T-helper 1 cell treated with Interleukin-12 subunit alpha and Interleukin-12 subunit beta and Interleukin-4 antibody, amounts not matched to agents 30 ng/mL and 1 ng/mL, for 36 hours (primary cell): Measurements from ENCODE around the gene SAMD1. TPM values are rescaled to one million over a fixed set of nuclear protein-coding genes. Genes with fewer than 3 reads are reported as not detected.

Experiments used
- intact Hi-C: fragments of 100-400 bp; cut with micrococcal nuclease; formaldehyde crosslinking; loops from one replicate; pipeline ENCODE4 v1.15.1; 2024
- total RNA-seq: library from RNA; stranded (reverse); gene quantifications from 2 replicates; pipeline ENCODE4 v1.2.3, GENCODE V29; 2022

Gene SAMD1
- total RNA-seq, 1 donor from 2014 or later: 68.7 TPM

DNA sequence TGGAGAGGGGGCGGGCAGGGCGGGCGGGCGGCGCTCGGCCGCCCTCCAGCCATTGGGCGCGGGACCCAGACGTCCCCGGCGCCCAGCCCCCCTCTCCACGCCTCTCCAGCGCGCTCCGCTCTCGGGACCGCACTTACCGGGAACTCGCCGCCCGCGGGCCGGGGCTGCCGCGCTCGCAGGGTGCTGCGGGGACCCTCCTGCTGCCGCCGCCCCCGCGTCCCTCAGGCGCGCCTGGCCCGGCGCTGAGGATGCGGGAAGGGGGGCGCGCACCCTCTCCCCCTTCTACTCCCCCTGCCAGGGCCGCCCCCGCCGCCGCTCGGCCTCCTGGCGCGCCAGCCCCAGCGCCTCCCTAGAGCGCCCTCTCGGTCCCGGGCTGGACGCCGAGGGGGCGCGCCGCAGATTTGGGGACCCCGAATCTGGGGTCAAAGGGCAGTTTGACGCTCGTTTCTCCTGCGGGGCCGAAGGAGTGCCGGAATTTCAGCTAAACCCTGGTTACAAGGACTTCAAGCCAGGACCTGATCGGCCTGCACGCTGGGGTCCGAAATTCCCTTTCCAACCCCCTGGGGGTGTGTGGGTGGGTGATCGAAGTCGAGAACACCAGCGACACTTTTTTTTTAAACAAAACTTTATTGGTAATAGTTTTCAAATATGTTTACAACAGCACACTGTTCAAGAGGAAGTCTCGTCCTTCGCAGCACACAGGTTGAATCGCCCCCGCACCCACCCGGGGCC lies 696 bp upstream of the SAMD1 start:
- intact Hi-C loops: loop anchor here (1.0 to 2.0 kb wide), 4 partner anchors 10 to 85 kb away; partner anchors contain the start of genes PRKACA and RFX1

DNA sequence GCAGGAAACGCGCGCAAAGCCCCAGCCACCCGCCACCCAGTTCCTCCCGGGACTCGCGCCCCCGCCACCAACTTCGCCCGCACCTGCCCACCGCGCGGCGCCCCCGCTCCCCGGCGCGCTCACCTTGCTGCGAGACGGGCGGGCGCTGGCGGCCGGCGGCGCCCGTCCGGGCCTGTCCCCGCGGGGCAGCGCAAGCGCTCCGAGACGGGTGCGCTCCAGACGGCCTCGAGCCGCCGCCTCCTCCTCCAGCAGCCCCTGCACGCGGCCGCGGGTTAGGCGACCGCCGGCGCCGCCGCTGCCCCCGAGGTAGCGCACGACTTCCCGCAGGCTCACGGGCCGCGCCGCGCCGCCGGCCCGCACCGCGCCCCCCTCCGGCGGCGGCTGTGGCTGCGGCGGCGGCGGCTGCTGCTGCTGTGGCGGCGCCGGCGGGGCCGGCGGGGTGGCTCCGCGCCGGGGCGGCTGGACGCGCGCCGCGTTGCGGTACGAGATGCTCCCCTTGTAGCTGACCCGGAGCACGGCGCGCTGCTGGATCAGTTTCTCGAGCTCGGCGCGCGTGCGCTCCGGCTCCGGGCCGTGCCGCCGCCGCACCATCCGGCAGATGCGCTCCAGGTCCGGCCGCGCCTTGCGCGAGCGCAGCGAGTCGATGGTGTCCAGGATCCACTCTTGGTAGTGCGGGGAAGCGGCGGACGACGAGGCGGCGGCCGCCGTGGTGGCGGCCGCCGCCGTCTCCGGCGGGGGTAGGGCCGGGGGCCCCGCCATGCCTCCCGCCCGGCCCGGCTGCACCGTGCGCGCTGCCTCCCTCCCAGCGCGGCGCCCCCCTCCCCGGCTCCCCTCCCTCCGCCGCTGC lies 666 bp downstream of the SAMD1 start:
- intact Hi-C loops: loop anchor here (1.0 to 2.0 kb wide), 2 partner anchors 15 to 46 kb away; partner anchors contain the start of gene ASF1B

DNA sequence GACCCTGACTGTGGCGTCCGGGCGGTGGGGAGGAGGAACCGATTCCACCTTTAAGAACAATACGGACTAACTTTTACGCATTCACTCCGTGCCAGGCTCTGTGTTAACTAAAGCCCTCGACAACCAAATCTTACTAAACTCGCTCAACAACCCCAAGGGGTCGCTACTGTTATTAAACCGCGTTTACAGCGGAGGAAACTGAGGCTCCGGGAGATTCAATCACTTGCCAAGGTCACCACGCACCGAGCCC lies 1.2 kb downstream of the SAMD1 start:
- intact Hi-C loops: no loop called here

DNA sequence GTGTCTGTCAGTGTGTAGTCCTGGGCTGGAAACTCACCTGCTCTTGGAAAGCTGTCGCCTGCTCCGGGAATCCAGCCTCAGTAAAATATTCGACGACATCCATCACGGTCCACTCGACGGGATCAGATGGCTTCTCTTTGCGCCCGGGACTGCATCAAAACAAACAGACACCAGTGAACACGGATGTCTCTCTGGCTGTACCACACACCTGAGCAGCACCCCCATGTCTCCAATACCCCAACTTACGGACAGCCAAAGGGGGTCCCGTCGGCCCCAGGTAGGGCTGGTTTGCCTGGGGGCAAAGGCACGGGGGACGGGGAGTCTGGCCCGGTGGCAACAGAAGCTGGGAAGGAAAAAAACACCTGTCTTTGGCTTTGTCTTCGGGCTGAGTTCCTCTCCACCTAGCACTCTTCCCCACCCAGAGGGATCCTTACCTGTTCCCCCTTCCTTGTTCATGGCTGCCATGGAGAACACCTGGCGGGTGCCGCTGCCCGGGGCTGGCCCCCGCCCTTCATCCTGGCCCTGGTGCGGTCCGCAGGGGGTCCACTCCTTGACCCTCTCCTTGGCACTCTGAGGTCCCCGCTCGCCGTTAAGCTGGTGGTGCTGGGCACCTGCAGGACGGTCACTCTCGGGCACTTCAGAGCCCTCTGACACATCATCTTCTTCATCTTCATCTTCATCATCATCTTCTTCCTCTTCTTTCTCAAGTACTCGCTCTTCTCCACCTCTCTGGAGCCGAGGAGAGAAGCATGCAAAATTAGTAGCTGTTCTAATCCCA lies 1.7 kb downstream of the SAMD1 start:
- intact Hi-C loops: no loop called here

DNA sequence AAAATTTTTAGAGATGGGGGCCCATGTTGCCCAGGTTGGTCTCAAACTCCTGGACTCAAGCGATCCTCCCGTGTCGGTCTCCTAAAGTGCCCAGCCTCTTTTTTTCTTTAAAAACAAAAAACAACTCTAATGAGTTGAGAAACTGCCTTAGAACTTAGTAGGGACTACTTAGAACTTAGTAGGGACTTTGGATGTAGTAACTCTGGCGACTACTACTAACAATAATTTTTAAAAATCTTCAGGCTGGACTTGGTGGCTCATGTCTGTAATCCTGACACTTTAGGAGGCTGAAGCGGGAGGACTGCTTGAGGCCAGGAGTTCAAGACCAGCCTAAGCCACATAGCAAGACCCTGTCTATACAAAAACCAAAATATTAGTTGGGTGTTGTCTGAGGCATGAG lies 4.5 kb downstream of the SAMD1 start:
- intact Hi-C loops: no loop called here

DNA sequence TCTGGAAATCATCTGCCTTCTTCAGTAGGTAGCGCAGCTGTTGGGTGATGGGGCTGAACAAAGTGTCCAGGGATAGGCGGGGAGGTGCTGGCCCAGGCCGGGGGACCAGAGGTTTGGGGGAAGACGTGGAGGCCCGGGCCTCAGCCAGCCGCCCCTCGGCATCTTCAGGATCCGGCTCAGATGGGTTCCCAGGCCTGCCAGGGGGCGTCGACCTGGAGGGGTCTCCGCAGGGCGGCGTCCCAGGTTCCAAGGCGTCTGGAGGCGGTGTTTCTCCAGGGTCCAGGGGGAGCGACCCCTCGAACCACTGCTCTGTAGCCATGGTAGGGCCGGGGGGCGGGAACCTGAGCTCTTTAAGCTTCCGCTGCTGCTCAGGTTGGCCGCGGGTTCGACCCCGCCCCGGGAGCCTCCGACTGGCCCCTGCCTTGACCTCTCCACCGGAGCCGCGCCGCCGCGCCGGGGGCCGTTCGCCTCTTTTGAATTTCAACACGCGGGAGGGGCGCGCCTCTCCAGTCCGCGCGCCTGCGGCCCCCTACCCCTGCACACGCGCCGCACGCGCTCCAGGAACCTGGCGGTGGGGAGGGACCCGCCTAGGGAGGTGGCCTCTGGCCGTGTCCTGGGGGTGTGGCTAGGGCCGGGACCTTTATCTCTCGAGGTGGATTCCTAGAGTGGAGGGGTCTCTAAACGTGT lies 5.1 kb downstream of the SAMD1 start, which contains the start of gene C19orf67:
Gene C19orf67 (minus strand): TSS at position 475 of the 687 bp plus-strand sequence. CDS start 156 bp downstream, at position 319.
- intact Hi-C loops: no loop called here

DNA sequence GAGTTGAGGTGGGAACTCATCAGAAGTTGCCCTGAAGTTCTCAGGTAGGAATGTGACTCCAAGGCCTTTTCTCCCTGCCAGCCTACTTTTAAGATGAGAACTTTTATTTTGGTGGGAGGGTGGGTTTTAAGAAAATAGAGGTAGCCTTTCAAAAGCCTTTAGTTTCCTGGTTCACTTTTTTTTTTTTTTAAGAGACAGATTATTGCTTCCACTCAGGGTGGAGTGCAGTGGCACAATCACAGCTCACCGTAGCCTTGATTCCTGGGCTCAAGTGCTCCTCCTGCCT lies 7.9 kb downstream of the SAMD1 start:
- intact Hi-C loops: no loop called here

DNA sequence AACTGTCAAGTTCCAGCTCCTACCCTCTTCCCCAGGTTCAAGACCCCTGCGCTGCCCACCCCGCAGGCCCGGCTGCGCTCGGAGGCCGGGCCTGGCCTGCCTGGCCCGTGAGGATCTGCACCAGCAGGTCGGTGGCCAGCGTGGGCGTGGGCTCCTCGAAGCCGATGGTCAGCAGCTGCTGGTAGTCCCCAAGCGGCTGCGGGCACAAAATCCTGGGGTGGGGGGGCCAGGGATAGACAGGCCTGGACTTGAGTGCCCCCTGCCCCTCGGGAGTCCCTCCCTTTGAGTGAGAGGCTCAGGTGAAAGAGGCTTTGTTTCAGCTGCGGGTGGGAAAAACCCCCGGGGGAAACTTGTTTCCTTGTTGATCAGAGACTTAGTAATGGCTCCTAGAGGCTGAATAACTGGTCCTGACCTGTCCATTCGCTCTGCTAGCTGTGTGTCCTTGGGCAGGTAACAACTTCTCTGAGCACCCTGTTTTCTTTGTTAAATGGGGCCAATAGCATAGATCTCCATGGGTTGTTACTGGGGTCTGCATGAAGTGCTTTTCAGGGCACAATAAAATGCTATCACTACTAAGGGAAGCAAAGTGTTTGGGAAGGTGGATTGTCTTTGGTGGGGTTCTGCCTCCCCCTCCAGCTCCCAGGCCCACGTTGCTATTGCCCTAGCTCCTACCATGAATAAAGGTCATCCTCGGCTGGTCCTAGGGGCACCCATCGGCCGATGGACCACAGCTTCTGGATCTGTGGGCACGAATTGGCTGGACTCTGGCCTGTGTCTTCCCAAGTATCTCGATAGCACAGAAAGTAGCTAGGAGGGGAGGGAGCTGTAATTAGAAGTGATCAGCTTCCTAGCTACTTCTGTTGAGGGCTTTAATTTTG lies 8.5 kb downstream of the SAMD1 start:
- intact Hi-C loops: loop anchor here (1.0 to 2.0 kb wide), 14 partner anchors 9 to 931 kb away; partner anchors contain the start of genes ASF1B, BRME1, C19orf53 and CC2D1A

DNA sequence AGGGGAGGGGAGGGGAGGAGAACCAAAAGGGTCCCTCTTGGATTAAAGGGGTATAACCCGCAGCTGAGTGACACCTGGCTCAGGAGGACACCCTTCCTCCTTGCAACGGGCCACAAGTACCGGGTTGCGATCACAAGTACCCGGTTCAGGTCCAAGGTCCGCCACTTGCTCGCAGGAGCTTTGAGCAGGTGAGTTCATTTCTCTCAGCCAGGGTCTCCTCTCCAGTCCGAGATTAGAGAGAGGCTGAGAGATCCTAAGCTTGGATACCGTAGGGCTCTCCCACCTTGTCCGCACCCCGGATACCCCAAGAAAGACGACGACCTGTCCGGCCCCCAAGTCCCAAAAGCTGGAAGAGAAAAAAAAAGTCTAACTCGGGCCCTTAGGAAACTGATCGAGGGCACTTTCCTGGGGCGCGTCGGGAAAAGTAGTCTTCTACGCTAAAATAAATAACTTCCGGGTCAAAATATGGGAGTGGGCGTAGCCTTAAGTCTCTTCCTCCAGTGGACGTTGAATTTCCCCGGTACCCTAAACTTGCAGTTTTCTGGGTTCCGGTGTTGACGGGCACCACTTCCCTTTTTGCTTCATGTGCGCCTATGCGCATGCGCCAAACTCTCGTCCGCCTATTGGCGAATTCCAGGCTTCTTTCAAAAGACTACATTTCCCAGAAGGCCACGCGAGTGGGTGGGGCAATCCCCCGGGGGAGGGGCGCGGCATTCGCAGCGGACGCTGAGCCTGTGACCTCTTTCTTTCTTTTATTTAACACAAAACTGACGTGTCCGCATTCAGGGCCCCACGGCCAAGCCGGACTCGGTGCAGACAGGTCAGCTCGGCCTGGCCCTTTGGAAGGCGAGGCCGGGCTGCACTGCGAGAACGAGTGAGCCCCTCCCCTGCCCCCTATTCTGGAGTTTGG lies 9.4 kb downstream of the SAMD1 start:
- intact Hi-C loops: loop anchor here (1.0 to 2.0 kb wide), 14 partner anchors 8 to 930 kb away; partner anchors contain the start of genes ASF1B, BRME1, C19orf53 and CC2D1A

DNA sequence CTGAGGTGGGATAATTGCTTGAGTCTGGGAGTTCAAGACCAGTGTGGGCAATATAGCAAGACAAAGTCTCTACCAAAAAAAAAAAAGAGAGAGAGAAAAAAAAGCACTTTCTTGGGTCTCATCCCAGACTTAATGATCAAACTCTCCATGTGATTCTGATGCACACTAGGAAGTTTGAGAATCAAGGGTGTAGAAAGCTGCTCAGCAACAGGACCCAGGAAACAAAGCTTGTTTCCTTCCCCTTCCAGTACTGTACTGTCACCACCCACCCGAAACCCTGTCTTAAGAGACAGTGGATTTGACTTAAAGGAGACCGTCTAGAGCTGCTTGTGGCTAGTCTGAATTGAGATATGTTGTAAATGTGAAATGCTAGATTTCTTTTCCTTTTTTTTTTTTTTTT lies 12.1 kb downstream of the SAMD1 start:
- intact Hi-C loops: no loop called here

DNA sequence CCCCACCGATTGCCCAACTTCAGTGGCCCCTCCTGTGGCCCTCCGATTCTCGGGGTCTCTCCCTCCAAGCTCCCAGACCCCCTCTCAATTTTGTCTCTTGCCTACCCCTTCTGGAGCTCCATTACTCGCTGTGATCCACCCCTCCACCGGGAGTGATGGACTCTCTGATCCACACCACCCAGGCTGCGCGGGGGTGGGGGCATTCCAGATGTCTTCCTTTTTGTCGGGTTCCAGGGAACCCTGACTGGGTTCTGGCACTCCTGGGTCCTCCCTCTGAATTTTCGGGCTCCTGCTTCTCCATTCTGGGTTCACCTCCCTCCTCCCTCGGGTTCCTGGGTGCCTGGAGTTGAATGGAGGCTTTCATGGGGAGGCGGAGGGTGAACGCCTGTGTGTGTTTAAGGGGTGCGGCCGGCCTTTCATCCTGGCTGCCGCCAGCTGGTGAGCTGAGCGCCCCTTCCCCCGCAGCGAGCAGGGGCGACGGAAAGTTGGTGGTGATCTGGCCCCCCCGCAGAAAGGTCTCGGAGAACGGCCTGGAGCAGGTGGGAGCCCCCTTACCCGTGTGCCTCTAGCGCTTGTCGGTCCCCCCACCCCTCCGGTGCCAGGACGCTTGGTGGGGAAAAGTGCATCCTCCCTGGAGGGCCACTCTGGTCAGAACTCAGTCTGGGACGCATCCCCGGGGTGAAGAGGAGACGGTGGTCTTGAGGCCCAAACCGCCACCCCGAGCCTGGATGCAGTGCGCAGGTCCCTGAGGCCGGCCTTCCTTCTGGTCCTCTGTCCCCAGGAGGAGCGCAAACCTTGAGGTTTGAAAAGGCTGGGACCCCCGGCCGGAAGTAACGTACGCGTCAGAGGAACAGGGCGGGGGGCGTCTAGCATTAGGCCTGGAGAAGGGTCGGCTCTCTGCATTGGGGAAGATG lies 16.4 kb downstream of the SAMD1 start:
- intact Hi-C loops: loop anchor here (1.0 to 5.0 kb wide), 6 partner anchors 7 to 477 kb away; partner anchors contain the start of genes ASF1B, IL27RA and SAMD1

DNA sequence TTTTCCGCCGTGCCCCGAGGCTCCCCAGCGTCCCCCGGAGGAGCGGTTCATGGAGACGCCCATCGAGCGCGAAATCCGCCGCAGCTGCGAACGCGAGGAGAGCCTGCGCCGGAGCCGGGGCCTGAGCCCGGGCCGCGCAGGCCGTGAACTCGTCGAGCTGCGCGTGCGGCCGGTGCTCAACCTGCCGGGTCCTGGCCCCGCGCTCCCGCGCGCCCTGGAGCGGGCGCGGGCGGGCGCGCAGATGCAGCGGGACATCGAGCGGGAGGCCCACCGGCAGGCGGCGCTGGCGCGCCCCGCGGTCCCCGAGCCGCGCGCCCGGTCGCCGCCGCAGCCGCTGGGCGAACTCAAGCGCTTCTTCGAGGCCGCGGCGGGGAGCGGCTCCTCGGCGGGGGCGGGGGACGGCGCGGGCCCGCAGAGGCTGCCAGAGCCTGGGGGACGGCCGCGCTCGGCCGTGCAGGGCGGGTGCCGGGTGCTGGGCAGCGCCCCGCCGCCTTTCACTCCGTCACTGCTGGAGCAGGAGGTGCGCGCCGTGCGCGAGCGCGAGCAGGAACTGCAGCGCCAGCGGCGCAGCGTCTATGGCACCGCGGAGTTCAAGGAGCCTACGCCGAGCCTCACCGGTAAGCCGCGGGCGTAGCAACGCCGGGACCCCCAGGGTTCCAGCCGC lies 17.2 kb downstream of the SAMD1 start:
- intact Hi-C loops: loop anchor here (1.0 to 5.0 kb wide), 5 partner anchors 8 to 476 kb away; partner anchors contain the start of genes ASF1B and IL27RA

DNA sequence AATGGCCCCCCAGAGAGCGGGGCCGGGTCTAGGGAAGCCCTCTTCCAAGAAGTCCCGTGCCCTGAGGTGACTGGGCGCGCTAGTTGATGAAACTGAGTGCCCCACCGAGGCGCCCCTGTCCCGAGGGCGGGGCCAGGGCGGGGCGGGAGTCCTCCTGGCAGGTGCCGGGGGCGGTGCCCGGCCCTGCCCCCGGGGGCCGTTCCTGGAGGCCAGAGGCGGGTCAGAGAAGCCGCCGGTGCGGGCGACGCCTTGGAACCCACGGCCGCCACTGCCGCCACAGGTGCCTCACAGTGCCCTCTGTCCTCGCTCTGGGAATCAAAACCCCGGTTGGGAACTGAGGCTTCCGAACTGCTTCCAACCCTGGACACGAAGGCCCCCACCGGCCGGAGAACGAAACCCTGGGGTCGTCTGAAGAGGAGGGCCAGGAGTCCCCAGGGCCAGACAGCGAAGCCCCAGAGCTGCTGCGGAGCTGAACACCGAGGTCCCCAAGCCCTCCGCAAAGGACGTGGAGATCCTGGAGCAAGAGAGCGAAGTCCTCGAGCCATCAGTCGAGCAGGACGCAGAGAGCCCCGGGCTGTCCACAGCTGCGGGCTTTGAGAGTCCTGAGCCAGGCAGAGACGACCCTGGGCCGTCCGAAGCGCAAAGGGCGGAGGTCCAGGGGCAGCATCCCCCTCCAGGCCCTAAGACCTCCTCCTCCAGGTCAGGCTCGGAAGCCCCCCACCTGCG lies 17.9 kb downstream of the SAMD1 start, which contains the start of gene MISP3:
Gene MISP3 (plus strand): TSS at position 252 of the 726 bp plus-strand sequence. CDS start 524 bp downstream, outside the sequence.
- intact Hi-C loops: loop anchor here (1.0 to 5.0 kb wide), 5 partner anchors 9 to 475 kb away; partner anchors contain the start of genes ASF1B and IL27RA

DNA sequence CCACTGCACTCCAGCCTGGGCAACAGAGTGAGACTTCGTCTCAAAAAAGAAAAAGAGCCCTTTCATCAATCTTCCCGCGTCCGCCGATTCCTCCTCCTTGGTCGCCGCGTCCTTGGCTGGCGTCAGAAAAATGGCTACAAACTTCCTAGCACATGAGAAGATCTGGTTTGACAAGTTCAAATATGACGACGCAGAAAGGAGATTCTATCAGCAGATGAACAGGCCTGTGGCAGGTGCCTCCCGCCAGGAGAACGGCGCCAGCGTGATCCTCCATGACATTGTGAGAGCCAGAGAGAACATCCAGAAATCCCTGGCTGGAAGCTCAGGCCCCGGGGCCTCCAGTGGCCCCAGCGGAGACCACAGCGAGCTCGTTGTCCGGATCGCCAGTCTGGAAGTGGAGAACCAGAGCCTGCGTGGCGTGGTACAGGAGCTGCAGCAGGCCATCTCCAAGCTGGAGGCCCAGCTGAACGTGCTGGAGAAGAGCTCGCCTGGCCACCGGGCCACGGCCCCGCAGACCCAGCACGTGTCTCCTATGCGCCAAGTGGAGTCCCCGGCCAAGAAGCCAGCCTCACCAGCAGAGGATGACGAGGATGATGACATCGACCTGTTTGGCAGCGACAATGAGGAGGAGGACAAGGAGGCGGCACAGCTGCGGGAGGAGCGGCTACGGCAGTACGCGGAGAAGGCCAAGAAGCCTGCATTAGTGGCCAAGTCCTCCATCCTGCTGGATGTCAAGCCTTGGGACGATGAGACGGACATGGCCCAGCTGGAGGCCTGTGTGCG lies 20.1 kb downstream of the SAMD1 start:
- intact Hi-C loops: loop anchor here (5.0 kb wide), 2 partner anchors 38 to 277 kb away; partner anchors contain the start of gene IL27RA

DNA sequence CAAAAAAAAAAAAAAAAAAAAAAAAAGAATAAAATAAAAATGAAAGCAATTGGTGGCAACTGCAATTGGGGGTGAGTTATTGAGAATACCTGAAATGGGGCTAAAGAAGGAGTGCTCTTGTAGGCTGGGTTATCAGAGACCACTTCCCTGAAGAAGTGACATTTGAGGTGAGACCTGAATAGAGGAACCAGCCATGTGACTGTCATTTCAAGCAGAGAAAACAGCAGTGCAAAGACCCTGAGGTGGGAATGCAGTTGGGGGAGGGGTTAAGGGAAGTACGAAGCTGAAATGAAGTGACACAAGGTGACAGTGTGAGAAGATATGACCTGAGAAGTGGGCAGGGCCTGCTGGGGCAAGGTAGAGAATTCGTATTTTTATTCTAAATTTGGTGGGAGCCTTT lies 24.4 kb downstream of the SAMD1 start:
- intact Hi-C loops: no loop called here
